Coronary artery (tissue), 2 donors: ENCODE measurements around the gene CDKN1B.
A peak's percentile ranks its signal among the peaks of the same experiment; 100 is the strongest.

ENCODE experiments used
- DNase-seq: peaks from one replicate; pipeline ENCODE4 v3.0.0-alpha.2; 2017; ENCODE audit warnings: low spot score
- H3K27ac ChIP-seq, 2 donors: fragments of 200-600 bp; sonication (generic); one replicate each; pipeline ENCODE4 v1.5.1; 2016 to 2019
- H3K4me3 ChIP-seq: fragments of 200-600 bp; sonication (generic); 2 replicates; pipeline ENCODE4 v1.5.1; 2016; ENCODE audit warnings: mild to moderate bottlenecking, moderate library complexity
- CTCF ChIP-seq: fragments of 200-600 bp; sonication (generic); IDR thresholded peaks from one replicate; pipeline ENCODE4 v1.5.1; 2019; ENCODE audit warnings: antibody characterized with exemption

The CDKN1B gene

GRCh38 chr12:12686472-12686871, 30.7 kb upstream of the CDKN1B start:
- no peak for DNase-seq
- no peak overlapping the region for H3K27ac ChIP-seq
- TF ChIP-seq CTCF, result no peak

GRCh38 chr12:12686925-12687324, 30.2 kb upstream of the CDKN1B start:
- no peak for TF ChIP-seq CTCF
- no peak for DNase-seq
- Histone ChIP-seq H3K4me3 (no peak overlapping the region), H3K27ac (no peak overlapping the region)

More at GRCh38 chr12:12686472-12686871, 30.7 kb upstream of the CDKN1B start:
- no peak overlapping the region for H3K4me3 ChIP-seq

- H3K27ac ChIP-seq, result no peak overlapping the region
- no peak for DNase-seq
- H3K4me3 ChIP-seq, result no peak overlapping the region
- no peak for TF ChIP-seq CTCF
Measured at GRCh38 chr12:12689647-12690300, 27.4 kb upstream of the CDKN1B start.

- Histone ChIP-seq H3K4me3 (no peak overlapping the region), H3K27ac (no peak overlapping the region)
- DNase-seq, result no peak
- no peak for TF ChIP-seq CTCF
Measured at GRCh38 chr12:12691549-12691948, 25.6 kb upstream of the CDKN1B start.

- Histone ChIP-seq H3K27ac (no peak overlapping the region), H3K4me3 (no peak overlapping the region)
- no peak for DNase-seq
- TF ChIP-seq CTCF, result no peak
Measured at GRCh38 chr12:12693111-12693671, 24.0 kb upstream of the CDKN1B start.

GRCh38 chr12:12696562-12697383, 20.4 kb upstream of the CDKN1B start:
- peak overlapping the region; percentile 84 to 91 for H3K27ac ChIP-seq
- DNase-seq, result peak; percentile 90
- peak overlapping the region; percentile 67 for H3K4me3 ChIP-seq
- no peak for TF ChIP-seq CTCF
